GM23338 (cell line): ENCODE measurements around the gene WDR91. TPM values are rescaled to one million over a fixed set of nuclear protein-coding genes. Genes with fewer than 3 reads are reported as not detected.
A peak's percentile ranks its signal among the peaks of the same experiment; 100 is the strongest.

Source experiments
- ATAC-seq: fragments of 200-7000 bp; cut with Tn5 transposase; 3 replicates; pipeline ENCODE4 v1.9.1; 2020
- DNase-seq: peaks from one replicate; pipeline ENCODE4 v3.0.0-alpha.2; 2015; ENCODE audit warnings: low spot score
- H2AFZ ChIP-seq: fragments of 200-600 bp; sonication (generic); 2 replicates; pipeline ENCODE4 v1.8.0; 2016; ENCODE audit warnings: antibody characterized with exemption, mild to moderate bottlenecking, moderate library complexity
- H3F3A ChIP-seq: fragments of 200-600 bp; sonication (generic); replicated peaks from 2 replicates; pipeline ENCODE4 v1.8.0; 2017; ENCODE audit warnings: antibody characterized with exemption, mixed run types, low read depth
- H3K27ac ChIP-seq: fragments of 200-600 bp; sonication (generic); 2 replicates; pipeline ENCODE4 v1.6.1; 2016; ENCODE audit warnings: low read depth
- H3K27me3 ChIP-seq: fragments of 200-600 bp; sonication (generic); 2 replicates; pipeline ENCODE4 v1.8.0; 2016; ENCODE audit warnings: mild to moderate bottlenecking, mixed run types, moderate library complexity; ENCODE audit not compliant: insufficient read depth
- H3K36me3 ChIP-seq: fragments of 200-600 bp; sonication (generic); 2 replicates; pipeline ENCODE4 v1.8.0; 2016; ENCODE audit warnings: mild to moderate bottlenecking; ENCODE audit not compliant: insufficient read depth
- H3K4me1 ChIP-seq: fragments of 200-600 bp; sonication (generic); 2 replicates; pipeline ENCODE4 v1.8.0; 2016; ENCODE audit warnings: mild to moderate bottlenecking, moderate library complexity; ENCODE audit not compliant: insufficient read depth
- H3K4me2 ChIP-seq: fragments of 200-600 bp; sonication (generic); 2 replicates; pipeline ENCODE4 v1.7.1; 2017; ENCODE audit warnings: mixed run types
- H3K4me3 ChIP-seq: fragments of 200-600 bp; sonication (generic); 2 replicates; pipeline ENCODE4 v1.6.1; 2016; ENCODE audit warnings: mixed run types
- H3K79me2 ChIP-seq: fragments of 200-600 bp; sonication (generic); replicated peaks from 2 replicates; pipeline ENCODE4 v1.8.0; 2017; ENCODE audit warnings: mild to moderate bottlenecking; ENCODE audit not compliant: insufficient read depth
- H3K9me2 ChIP-seq: fragments of 200-600 bp; sonication (generic); 2 replicates; pipeline ENCODE4 v1.8.0; 2017; ENCODE audit not compliant: insufficient read depth
- H4K20me1 ChIP-seq: fragments of 200-600 bp; sonication (generic); replicated peaks from 2 replicates; pipeline ENCODE4 v1.8.0; 2017; ENCODE audit warnings: mild to moderate bottlenecking; ENCODE audit not compliant: insufficient read depth
- H3K27ac Mint-ChIP-seq: 2 replicates; pipeline ENCODE4 v1.8.0; 2020; ENCODE audit warnings: inconsistent platforms, mild to moderate bottlenecking, moderate library complexity, mixed read lengths
- H3K27me3 Mint-ChIP-seq: 3 replicates; pipeline ENCODE4 v1.8.0; 2022; ENCODE audit warnings: low read depth, mild to moderate bottlenecking, moderate library complexity, mixed read lengths, inconsistent platforms; ENCODE audit not compliant: insufficient read depth, poor library complexity
- H3K36me3 Mint-ChIP-seq: 3 replicates; pipeline ENCODE4 v1.8.0; 2021; ENCODE audit warnings: low read depth, mild to moderate bottlenecking, inconsistent platforms, moderate library complexity, mixed read lengths
- H3K4me1 Mint-ChIP-seq: 3 replicates; pipeline ENCODE4 v1.8.0; 2020; ENCODE audit warnings: mild to moderate bottlenecking, inconsistent platforms, mixed read lengths
- H3K4me3 Mint-ChIP-seq: 3 replicates; pipeline ENCODE4 v1.8.0; 2021; ENCODE audit warnings: moderate library complexity, mild to moderate bottlenecking, inconsistent platforms, mixed read lengths
- H3K9me3 Mint-ChIP-seq: 3 replicates; pipeline ENCODE4 v1.8.0; 2020; ENCODE audit warnings: moderate library complexity, mild to moderate bottlenecking, inconsistent platforms, mixed read lengths
- CREB1 ChIP-seq: fragments of 250-450 bp; sonication (Bioruptor Pico); IDR thresholded peaks from 2 replicates; pipeline ENCODE4 v1.5.0; 2020; ENCODE audit warnings: low read depth, mild to moderate bottlenecking, moderate library complexity
- EZH2 ChIP-seq: fragments of 200-600 bp; sonication (generic); IDR thresholded peaks from one replicate; pipeline ENCODE4 v1.8.0; 2017; ENCODE audit warnings: antibody characterized with exemption, mild to moderate bottlenecking, low read depth; ENCODE audit not compliant: unreplicated experiment
- EZH2phosphoT487 ChIP-seq: fragments of 200-600 bp; sonication (generic); IDR thresholded peaks from one replicate; pipeline ENCODE4 v1.8.1; 2018; ENCODE audit warnings: antibody characterized with exemption; ENCODE audit not compliant: unreplicated experiment
- JUNB ChIP-seq: IDR thresholded peaks from one replicate; pipeline ENCODE4 v1.6.1; 2016; ENCODE audit warnings: antibody characterized with exemption; ENCODE audit not compliant: unreplicated experiment
- NANOG ChIP-seq: IDR thresholded peaks from 2 replicates; pipeline ENCODE4 v1.6.1; 2016; ENCODE audit warnings: antibody characterized with exemption, borderline replicate concordance
- POLR2AphosphoS5 ChIP-seq: IDR thresholded peaks from 2 replicates; pipeline ENCODE4 v1.6.1; 2016; ENCODE audit warnings: antibody characterized with exemption, low read depth
- STAT1 ChIP-seq: IDR thresholded peaks from one replicate; pipeline ENCODE4 v1.6.1; 2016; ENCODE audit warnings: antibody characterized with exemption; ENCODE audit not compliant: unreplicated experiment
- ZNF114 ChIP-seq: fragments of 250-450 bp; sonication (Bioruptor Pico); IDR thresholded peaks from 2 replicates; pipeline ENCODE4 v1.5.0; 2020; ENCODE audit warnings: mild to moderate bottlenecking, moderate library complexity
- ZNF331 ChIP-seq: fragments of 250-450 bp; sonication (Bioruptor Pico); IDR thresholded peaks from 2 replicates; pipeline ENCODE4 v1.5.0; 2020; ENCODE audit warnings: low read depth, mild to moderate bottlenecking, moderate library complexity
- polyA plus RNA-seq: library from polyadenylated mRNA; unstranded; fragments of >200 nt; fragmentation: Nextera tagmentation; extraction: Ambion mirVana; gene quantifications from 2 replicates; pipeline ENCODE4 v1.2.1, GENCODE V29; 2016
- total RNA-seq: library from RNA; depleted of rRNA; stranded (reverse); fragments of >200 nt; shearing (Covaris generic); gene quantifications from 2 replicates; pipeline ENCODE4 v1.2.3, GENCODE V29; 2014
- TF ChIP-seq, protein P1 (sequence below): fragments of 250-450 bp; sonication (Bioruptor Pico); IDR thresholded peaks from 2 replicates; pipeline ENCODE4 v1.5.0; 2020; ENCODE audit warnings: mild to moderate bottlenecking, moderate library complexity
- TF ChIP-seq, protein P2 (sequence below): IDR thresholded peaks from one replicate; pipeline ENCODE4 v1.6.1; 2018; ENCODE audit warnings: antibody characterized with exemption; ENCODE audit not compliant: unreplicated experiment
- TF ChIP-seq, protein P3 (sequence below): IDR thresholded peaks from 2 replicates; pipeline ENCODE4 v1.6.1; 2016; ENCODE audit warnings: antibody characterized with exemption
- TF ChIP-seq, protein P4 (sequence below), 2 experiments: fragments of 200-600 bp in 1 of 2; sonication (generic) in 1 of 2; conservative IDR thresholded peaks; 2 replicates each; pipeline versions ENCODE4 v1.5.1 to v1.6.1; 2016 to 2017; ENCODE audit warnings: antibody characterized with exemption in 2 of 2, low read depth in 2 of 2, mild to moderate bottlenecking in 2 of 2, moderate library complexity in 1 of 2

The WDR91 gene
- total and polyA plus RNA-seq, 2 experiments from 2014 or later, result 5.8 to 32.6 TPM

DNA sequence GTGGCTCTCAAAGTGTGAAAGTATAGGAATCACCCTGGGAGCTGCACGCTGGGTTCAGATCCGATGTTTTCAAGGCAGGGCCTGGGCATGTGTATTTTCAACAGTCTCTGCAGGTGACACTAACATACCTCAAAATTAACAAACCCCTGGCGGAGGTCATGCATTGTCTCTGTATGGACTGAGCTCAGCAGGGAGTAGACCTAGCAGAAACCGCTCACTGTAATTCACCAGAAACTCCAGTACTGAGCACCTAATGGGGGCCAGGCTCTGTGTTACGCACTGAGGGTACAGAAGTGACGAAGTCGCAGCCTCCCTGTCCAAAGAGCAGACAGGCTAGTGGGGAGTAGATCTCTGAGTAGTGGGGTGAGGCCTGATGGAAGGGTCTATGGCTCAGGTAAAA lies 27.9 kb upstream of the WDR91 start:
- H3K79me2 ChIP-seq, result no peaks in the 10 kb centered on the region
- H3K4me3 ChIP-seq, result no peak overlapping the region
- H3K27ac ChIP-seq, result no peak overlapping the region
- peak; percentile 55; the same call in 2 of the 3 replicates for ATAC-seq
- H3K4me1 ChIP-seq, result peaks cover 15% of the 10 kb centered on the region; the same call in 1 of the 2 replicates
- peaks cover 5% of the 10 kb centered on the region for H3K27me3 Mint-ChIP-seq
- no peaks in the 10 kb centered on the region; the same call in 2 of the 3 replicates for H3K36me3 Mint-ChIP-seq
- 0 out of 2 replicates have a peak, but pooled peaks cover 3% of the 10 kb centered on the region for H3K9me2 ChIP-seq
- no peaks in the 10 kb centered on the region for H4K20me1 ChIP-seq
- TF ChIP-seq EZH2phosphoT487, result no peak
- no peak for TF ChIP-seq ZNF114 (CRISPR knock-in tag)
- TF ChIP-seq, protein P1, sequence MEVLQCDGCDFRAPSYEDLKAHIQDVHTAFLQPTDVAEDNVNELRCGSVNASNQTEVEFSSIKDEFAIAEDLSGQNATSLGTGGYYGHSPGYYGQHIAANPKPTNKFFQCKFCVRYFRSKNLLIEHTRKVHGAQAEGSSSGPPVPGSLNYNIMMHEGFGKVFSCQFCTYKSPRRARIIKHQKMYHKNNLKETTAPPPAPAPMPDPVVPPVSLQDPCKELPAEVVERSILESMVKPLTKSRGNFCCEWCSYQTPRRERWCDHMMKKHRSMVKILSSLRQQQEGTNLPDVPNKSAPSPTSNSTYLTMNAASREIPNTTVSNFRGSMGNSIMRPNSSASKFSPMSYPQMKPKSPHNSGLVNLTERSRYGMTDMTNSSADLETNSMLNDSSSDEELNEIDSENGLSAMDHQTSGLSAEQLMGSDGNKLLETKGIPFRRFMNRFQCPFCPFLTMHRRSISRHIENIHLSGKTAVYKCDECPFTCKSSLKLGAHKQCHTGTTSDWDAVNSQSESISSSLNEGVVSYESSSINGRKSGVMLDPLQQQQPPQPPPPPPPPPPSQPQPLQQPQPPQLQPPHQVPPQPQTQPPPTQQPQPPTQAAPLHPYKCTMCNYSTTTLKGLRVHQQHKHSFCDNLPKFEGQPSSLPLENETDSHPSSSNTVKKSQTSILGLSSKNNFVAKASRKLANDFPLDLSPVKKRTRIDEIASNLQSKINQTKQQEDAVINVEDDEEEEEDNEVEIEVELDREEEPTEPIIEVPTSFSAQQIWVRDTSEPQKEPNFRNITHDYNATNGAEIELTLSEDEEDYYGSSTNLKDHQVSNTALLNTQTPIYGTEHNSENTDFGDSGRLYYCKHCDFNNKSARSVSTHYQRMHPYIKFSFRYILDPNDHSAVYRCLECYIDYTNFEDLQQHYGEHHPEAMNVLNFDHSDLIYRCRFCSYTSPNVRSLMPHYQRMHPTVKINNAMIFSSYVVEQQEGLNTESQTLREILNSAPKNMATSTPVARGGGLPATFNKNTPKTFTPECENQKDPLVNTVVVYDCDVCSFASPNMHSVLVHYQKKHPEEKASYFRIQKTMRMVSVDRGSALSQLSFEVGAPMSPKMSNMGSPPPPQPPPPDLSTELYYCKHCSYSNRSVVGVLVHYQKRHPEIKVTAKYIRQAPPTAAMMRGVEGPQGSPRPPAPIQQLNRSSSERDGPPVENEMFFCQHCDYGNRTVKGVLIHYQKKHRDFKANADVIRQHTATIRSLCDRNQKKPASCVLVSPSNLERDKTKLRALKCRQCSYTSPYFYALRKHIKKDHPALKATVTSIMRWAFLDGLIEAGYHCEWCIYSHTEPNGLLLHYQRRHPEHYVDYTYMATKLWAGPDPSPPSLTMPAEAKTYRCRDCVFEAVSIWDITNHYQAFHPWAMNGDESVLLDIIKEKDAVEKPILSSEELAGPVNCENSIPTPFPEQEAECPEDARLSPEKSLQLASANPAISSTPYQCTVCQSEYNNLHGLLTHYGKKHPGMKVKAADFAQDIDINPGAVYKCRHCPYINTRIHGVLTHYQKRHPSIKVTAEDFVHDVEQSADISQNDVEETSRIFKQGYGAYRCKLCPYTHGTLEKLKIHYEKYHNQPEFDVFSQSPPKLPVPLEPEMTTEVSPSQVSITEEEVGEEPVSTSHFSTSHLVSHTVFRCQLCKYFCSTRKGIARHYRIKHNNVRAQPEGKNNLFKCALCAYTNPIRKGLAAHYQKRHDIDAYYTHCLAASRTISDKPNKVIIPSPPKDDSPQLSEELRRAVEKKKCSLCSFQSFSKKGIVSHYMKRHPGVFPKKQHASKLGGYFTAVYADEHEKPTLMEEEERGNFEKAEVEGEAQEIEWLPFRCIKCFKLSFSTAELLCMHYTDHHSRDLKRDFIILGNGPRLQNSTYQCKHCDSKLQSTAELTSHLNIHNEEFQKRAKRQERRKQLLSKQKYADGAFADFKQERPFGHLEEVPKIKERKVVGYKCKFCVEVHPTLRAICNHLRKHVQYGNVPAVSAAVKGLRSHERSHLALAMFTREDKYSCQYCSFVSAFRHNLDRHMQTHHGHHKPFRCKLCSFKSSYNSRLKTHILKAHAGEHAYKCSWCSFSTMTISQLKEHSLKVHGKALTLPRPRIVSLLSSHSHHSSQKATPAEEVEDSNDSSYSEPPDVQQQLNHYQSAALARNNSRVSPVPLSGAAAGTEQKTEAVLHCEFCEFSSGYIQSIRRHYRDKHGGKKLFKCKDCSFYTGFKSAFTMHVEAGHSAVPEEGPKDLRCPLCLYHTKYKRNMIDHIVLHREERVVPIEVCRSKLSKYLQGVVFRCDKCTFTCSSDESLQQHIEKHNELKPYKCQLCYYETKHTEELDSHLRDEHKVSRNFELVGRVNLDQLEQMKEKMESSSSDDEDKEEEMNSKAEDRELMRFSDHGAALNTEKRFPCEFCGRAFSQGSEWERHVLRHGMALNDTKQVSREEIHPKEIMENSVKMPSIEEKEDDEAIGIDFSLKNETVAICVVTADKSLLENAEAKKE (CRISPR knock-in tag), result no peak
- TF ChIP-seq JUNB, result no peak
- TF ChIP-seq CREB1 (CRISPR knock-in tag), result no peak
- no peak for TF ChIP-seq STAT1
- TF ChIP-seq, protein P2, sequence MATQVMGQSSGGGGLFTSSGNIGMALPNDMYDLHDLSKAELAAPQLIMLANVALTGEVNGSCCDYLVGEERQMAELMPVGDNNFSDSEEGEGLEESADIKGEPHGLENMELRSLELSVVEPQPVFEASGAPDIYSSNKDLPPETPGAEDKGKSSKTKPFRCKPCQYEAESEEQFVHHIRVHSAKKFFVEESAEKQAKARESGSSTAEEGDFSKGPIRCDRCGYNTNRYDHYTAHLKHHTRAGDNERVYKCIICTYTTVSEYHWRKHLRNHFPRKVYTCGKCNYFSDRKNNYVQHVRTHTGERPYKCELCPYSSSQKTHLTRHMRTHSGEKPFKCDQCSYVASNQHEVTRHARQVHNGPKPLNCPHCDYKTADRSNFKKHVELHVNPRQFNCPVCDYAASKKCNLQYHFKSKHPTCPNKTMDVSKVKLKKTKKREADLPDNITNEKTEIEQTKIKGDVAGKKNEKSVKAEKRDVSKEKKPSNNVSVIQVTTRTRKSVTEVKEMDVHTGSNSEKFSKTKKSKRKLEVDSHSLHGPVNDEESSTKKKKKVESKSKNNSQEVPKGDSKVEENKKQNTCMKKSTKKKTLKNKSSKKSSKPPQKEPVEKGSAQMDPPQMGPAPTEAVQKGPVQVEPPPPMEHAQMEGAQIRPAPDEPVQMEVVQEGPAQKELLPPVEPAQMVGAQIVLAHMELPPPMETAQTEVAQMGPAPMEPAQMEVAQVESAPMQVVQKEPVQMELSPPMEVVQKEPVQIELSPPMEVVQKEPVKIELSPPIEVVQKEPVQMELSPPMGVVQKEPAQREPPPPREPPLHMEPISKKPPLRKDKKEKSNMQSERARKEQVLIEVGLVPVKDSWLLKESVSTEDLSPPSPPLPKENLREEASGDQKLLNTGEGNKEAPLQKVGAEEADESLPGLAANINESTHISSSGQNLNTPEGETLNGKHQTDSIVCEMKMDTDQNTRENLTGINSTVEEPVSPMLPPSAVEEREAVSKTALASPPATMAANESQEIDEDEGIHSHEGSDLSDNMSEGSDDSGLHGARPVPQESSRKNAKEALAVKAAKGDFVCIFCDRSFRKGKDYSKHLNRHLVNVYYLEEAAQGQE, result no peak
- TF ChIP-seq POLR2AphosphoS5, result no peak
- TF ChIP-seq NANOG, result no peak
- no peak for TF ChIP-seq EZH2
- TF ChIP-seq, protein P3, sequence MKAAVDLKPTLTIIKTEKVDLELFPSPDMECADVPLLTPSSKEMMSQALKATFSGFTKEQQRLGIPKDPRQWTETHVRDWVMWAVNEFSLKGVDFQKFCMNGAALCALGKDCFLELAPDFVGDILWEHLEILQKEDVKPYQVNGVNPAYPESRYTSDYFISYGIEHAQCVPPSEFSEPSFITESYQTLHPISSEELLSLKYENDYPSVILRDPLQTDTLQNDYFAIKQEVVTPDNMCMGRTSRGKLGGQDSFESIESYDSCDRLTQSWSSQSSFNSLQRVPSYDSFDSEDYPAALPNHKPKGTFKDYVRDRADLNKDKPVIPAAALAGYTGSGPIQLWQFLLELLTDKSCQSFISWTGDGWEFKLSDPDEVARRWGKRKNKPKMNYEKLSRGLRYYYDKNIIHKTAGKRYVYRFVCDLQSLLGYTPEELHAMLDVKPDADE, result no peak
- TF ChIP-seq, protein P4, sequence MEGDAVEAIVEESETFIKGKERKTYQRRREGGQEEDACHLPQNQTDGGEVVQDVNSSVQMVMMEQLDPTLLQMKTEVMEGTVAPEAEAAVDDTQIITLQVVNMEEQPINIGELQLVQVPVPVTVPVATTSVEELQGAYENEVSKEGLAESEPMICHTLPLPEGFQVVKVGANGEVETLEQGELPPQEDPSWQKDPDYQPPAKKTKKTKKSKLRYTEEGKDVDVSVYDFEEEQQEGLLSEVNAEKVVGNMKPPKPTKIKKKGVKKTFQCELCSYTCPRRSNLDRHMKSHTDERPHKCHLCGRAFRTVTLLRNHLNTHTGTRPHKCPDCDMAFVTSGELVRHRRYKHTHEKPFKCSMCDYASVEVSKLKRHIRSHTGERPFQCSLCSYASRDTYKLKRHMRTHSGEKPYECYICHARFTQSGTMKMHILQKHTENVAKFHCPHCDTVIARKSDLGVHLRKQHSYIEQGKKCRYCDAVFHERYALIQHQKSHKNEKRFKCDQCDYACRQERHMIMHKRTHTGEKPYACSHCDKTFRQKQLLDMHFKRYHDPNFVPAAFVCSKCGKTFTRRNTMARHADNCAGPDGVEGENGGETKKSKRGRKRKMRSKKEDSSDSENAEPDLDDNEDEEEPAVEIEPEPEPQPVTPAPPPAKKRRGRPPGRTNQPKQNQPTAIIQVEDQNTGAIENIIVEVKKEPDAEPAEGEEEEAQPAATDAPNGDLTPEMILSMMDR (conservative IDR thresholded peaks at IDR 0.05; ENCODE audit: low read depth in 2 of 2), result no peak
- TF ChIP-seq ZNF331 (CRISPR knock-in tag), result no peak
- H3K9me3 Mint-ChIP-seq, result no peaks in the 10 kb centered on the region
- H3F3A ChIP-seq, result no peaks in the 10 kb centered on the region
- no peak overlapping the region for H3K4me2 ChIP-seq
- peaks cover 26% of the 10 kb centered on the region for H3K4me1 Mint-ChIP-seq
- no peak overlapping the region for H3K27ac Mint-ChIP-seq
- H3K4me3 Mint-ChIP-seq, result no peak overlapping the region; the same call in 2 of the 3 replicates
- DNase-seq, result no peak
- H2AFZ ChIP-seq, result 0 out of 2 replicates have a peak overlapping the region, but pooled peaks have one; percentile 43
- no peaks in the 10 kb centered on the region for H3K27me3 ChIP-seq
- H3K36me3 ChIP-seq, result no peaks in the 10 kb centered on the region
